Fibroblast of lung (primary cell): ENCODE results near the gene TSPAN18.

Source experiments
- EZH2 ChIP-seq: IDR thresholded peaks from 2 replicates; pipeline ENCODE4 v1.5.1; 2012; ENCODE audit warnings: low read length, control low read depth, mild to moderate bottlenecking; ENCODE audit errors: missing control alignments
- TF ChIP-seq, protein P1 (sequence below), 2 donors: IDR thresholded peaks in 1 of 2; conservative IDR thresholded peaks in 1 of 2; 1 replicate in 1 of 2; 2 replicates in 1 of 2; pipeline ENCODE4 v1.5.1; 2011 to 2012; ENCODE audit warnings: low read length in 2 of 2, control low read depth in 1 of 2, inconsistent platforms in 1 of 2, low read depth in 1 of 2, mild to moderate bottlenecking in 1 of 2

DNA sequence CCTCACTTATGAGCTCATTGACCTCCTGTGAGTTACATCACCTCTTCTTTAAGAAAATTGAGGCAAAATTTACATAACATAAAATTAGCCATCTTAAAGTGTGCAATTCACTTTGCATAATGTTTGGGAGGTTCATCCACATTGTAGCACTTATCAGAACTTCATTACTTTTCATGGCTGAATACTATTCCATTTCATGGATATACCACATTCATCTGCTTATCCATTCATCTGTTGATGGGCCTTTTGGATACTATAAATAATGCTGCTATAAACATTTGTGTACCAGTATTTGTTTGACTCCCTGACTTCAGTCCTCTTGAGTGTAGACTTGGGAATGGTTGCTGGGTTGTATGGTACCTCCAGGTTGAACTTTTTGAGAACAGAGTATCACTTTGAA, 120.6 kb downstream of the TSPAN18 start:
- TF ChIP-seq, protein P1, sequence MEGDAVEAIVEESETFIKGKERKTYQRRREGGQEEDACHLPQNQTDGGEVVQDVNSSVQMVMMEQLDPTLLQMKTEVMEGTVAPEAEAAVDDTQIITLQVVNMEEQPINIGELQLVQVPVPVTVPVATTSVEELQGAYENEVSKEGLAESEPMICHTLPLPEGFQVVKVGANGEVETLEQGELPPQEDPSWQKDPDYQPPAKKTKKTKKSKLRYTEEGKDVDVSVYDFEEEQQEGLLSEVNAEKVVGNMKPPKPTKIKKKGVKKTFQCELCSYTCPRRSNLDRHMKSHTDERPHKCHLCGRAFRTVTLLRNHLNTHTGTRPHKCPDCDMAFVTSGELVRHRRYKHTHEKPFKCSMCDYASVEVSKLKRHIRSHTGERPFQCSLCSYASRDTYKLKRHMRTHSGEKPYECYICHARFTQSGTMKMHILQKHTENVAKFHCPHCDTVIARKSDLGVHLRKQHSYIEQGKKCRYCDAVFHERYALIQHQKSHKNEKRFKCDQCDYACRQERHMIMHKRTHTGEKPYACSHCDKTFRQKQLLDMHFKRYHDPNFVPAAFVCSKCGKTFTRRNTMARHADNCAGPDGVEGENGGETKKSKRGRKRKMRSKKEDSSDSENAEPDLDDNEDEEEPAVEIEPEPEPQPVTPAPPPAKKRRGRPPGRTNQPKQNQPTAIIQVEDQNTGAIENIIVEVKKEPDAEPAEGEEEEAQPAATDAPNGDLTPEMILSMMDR (conservative IDR thresholded peaks at IDR 0.05 in 1 of 2, IDR thresholded peaks at IDR 0.05 in 1 of 2; ENCODE audit: low read depth in 1 of 2, low read length in 2 of 2), result no peak
- no peak for TF ChIP-seq EZH2
